Ovary (tissue), 9 donors: ENCODE data around the gene SEC14L1. TPM values are rescaled to one million over a fixed set of nuclear protein-coding genes. Genes with fewer than 3 reads are reported as not detected.

Experiments used
- DNase-seq, 5 donors: peaks; one replicate each; pipeline ENCODE4 v3.0.0-alpha.2; 2019 to 2020
- H3K27ac ChIP-seq, 2 donors: fragments of 200-600 bp; one replicate each; pipeline versions ENCODE4 v1.5.1 to v1.8.0; 2019 to 2022
- H3K27me3 ChIP-seq: fragments of 200-600 bp; one replicate; pipeline ENCODE4 v1.8.0; 2022
- H3K36me3 ChIP-seq: fragments of 200-600 bp; sonication (generic); one replicate; pipeline ENCODE4 v1.5.1; 2019
- H3K4me1 ChIP-seq: one replicate; pipeline ENCODE4 v1.8.1; 2013; ENCODE audit warnings: mild to moderate bottlenecking, moderate library complexity; ENCODE audit not compliant: insufficient read depth
- H3K4me3 ChIP-seq: fragments of 200-600 bp; sonication (generic); one replicate; pipeline ENCODE4 v1.5.1; 2017
- H3K9me3 ChIP-seq, 2 donors: fragments of 200-600 bp in 1 of 2; sonication (generic) in 1 of 2; one replicate each; pipeline versions ENCODE4 v1.5.1 to v1.8.1; 2013 to 2019; ENCODE audit warnings: mild to moderate bottlenecking in 1 of 2, moderate library complexity in 1 of 2
- EP300 ChIP-seq: sonication (generic); formaldehyde crosslinking; IDR thresholded peaks from one replicate; pipeline ENCODE4 v1.6.1; 2017; ENCODE audit warnings: antibody characterized with exemption
- POLR2A ChIP-seq: fragments of 450-650 bp; IDR thresholded peaks from one replicate; pipeline ENCODE4 v1.6.1; 2017; ENCODE audit warnings: antibody characterized with exemption, mild to moderate bottlenecking, moderate library complexity
- WGBS, 3 donors: extraction: QIAGEN DNeasy Blood & Tissue Kit in 1 of 3; methylation state at CpG; one replicate each; pipeline versions ENCODE4 v1.1.5 to v1.1.7; 2013 to 2017; 5-methylcytosine and 5-hydroxymethylcytosine counted together
- intact Hi-C, 4 donors: fragments of 100-400 bp; cut with DNase I; formaldehyde crosslinking; loops; one replicate each; pipeline versions ENCODE4 v1.11.0 to v1.15.1; 2022 to 2023
- polyA plus RNA-seq, 2 donors: library from polyadenylated mRNA; stranded (reverse); fragments of 200-250 nt in 1 of 2; fragments of 350-450 nt in 1 of 2; fragmentation: Illumina TruSeq in 1 of 2; extraction: RNeasy Lipid Tissue Mini Kit (QIAGEN cat#74804) in 1 of 2; gene quantifications; one replicate each; pipeline ENCODE4 v1.2.3, GENCODE V29; 2013 to 2014
- total RNA-seq, 7 donors: library from RNA; depleted of rRNA in 2 of 7; stranded (reverse); fragments of >200 nt in 2 of 7; fragmentation: NEBNext Ultra II Directional in 3 of 7; extraction: Animal tissue kit (Norgen Biotek cat#: 25700) in 3 of 7; gene quantifications; one replicate each; pipeline versions ENCODE4 v1.1.0 to v1.2.4, GENCODE V29; 2016 to 2023
- TF ChIP-seq, protein P1 (sequence below), 3 donors: fragments of 450-650 bp in 2 of 3; fragments of 200-600 bp in 1 of 3; IDR thresholded peaks; one replicate each; pipeline versions ENCODE4 v1.5.1 to v1.8.0; 2016 to 2022; ENCODE audit warnings: antibody characterized with exemption in 3 of 3, mild to moderate bottlenecking in 1 of 3
- donor health status: DM: no; HTN: no; CAD: no; lungs with moderate emphysema.
- donor health status: DM: no; HTN: no; CAD: no.
- donor health status: Bipolar disorder and iron deficiency.
- donor health status: DM: yes; HTN: yes; CAD: no.
- donor health status: DM: no; HTN: no; CAD: no.
- donor health status: DM: yes; HTN: yes; CAD: no.

Gene SEC14L1
- total and polyA plus RNA-seq, 9 donors = 29.1 to 78.7 (median 53.7) TPM

DNA sequence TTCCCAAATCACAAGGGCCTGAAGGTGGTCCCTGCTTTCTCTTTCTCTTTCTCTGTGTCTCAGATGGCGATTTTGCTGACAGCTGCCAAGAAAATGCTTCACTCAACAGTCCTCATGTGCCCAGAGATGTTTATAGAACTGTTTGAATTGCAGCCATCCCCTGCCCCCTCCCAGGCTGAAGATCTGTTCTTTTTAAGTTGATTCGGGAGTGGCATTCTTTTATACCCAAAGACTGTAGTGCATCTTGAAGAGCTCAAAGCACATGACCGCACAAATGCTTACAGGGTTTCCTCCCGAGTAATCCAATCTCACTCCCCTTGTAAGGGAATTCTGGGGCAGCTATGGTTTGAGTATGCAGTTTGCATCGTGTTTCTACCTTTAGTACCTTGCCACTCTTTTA is 75.7 kb downstream of the SEC14L1 start:
- no peaks in the 10 kb centered on the region for H3K36me3 ChIP-seq
- no peaks in the 10 kb centered on the region for H3K27me3 ChIP-seq
- no peaks in the 10 kb centered on the region for H3K9me3 ChIP-seq
- no peak overlapping the region for H3K4me3 ChIP-seq
- TF ChIP-seq, protein P1, sequence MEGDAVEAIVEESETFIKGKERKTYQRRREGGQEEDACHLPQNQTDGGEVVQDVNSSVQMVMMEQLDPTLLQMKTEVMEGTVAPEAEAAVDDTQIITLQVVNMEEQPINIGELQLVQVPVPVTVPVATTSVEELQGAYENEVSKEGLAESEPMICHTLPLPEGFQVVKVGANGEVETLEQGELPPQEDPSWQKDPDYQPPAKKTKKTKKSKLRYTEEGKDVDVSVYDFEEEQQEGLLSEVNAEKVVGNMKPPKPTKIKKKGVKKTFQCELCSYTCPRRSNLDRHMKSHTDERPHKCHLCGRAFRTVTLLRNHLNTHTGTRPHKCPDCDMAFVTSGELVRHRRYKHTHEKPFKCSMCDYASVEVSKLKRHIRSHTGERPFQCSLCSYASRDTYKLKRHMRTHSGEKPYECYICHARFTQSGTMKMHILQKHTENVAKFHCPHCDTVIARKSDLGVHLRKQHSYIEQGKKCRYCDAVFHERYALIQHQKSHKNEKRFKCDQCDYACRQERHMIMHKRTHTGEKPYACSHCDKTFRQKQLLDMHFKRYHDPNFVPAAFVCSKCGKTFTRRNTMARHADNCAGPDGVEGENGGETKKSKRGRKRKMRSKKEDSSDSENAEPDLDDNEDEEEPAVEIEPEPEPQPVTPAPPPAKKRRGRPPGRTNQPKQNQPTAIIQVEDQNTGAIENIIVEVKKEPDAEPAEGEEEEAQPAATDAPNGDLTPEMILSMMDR (IDR thresholded peaks at IDR 0.05) = no peak
- TF ChIP-seq POLR2A (no peak), EP300 (no peak)
- WGBS, 3 donors = 56 to 61% (median 58%) methylated on average over 5 of the region's 5 CpGs
- intact Hi-C loops = no loop called here
- no peak overlapping the region for H3K27ac ChIP-seq
- no peak for DNase-seq
- H3K4me1 ChIP-seq = no peaks in the 10 kb centered on the region

DNA sequence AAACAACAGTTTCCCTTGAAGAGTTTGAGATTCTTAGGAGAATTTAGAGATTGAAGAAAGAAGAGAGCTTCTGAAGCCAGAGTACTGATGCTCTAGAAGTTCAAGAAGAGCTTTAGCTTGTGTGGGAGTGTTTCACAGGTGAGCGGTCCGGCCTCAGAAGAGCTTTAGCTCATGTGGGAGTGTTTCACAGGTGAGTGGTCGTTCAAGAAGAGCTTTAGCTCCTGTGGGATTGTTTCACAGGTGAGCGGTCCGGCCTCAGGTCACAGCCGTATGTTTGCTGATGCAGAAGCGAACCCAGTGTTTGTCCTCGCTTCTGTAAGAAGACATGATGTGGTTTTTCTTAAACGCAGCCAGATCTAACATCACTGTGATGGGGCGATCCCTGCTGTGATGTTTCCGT is 76.4 kb downstream of the SEC14L1 start:
- intact Hi-C loops = no loop called here
- Histone ChIP-seq H3K27ac (no peak overlapping the region), H3K4me3 (no peak overlapping the region), H3K27me3 (no peaks in the 10 kb centered on the region), H3K36me3 (no peaks in the 10 kb centered on the region), H3K4me1 (no peaks in the 10 kb centered on the region), H3K9me3 (no peaks in the 10 kb centered on the region)
- DNase-seq = no peak
- TF ChIP-seq EP300 (no peak), POLR2A (no peak)
- TF ChIP-seq, protein P1 (IDR thresholded peaks at IDR 0.05) = no peak
- 90 to 91% (median 91%) methylated on average over 11 of the region's 11 CpGs for WGBS, 3 donors

GRCh38 chr17:77217566-77217965 is 76.8 kb downstream of the SEC14L1 start:
- Histone ChIP-seq H3K4me3 (no peak overlapping the region), H3K27ac (no peak overlapping the region), H3K4me1 (no peaks in the 10 kb centered on the region), H3K27me3 (no peaks in the 10 kb centered on the region), H3K9me3 (no peaks in the 10 kb centered on the region), H3K36me3 (no peaks in the 10 kb centered on the region)
- TF ChIP-seq POLR2A (no peak), EP300 (no peak)
- TF ChIP-seq, protein P1 (IDR thresholded peaks at IDR 0.05) = no peak
- DNase-seq = no peak
- 77 to 81% (median 77%) methylated on average over 11 of the region's 11 CpGs for WGBS, 3 donors
- intact Hi-C loops = no loop called here

DNA sequence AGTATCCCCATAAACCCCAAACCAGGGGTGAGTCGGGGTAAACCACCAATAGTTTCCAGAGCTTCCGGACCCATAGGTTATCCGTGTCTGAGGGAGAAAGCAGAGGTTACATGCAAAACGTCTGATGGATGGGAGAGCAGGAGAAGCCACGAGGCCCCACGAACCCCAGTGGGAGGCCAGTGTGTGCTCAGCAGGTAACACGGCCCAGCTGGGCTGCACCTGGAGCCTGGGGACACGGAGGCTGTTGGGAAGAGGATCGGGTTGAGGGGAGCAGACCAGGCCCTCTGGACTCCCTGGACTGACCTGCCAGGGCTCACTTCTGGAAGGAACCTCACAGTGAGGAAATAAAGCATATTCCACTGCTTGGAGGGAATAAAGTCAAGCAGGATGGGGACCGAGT is 78.1 kb downstream of the SEC14L1 start:
- WGBS, 3 donors = 77 to 83% (median 81%) methylated on average over 10 of the region's 10 CpGs
- no peaks in the 10 kb centered on the region for H3K4me1 ChIP-seq
- no peak for TF ChIP-seq EP300
- no peak for TF ChIP-seq POLR2A
- TF ChIP-seq, protein P1 (IDR thresholded peaks at IDR 0.05) = no peak
- no peak overlapping the region for H3K27ac ChIP-seq
- H3K4me3 ChIP-seq = no peak overlapping the region
- intact Hi-C loops = no loop called here
- no peaks in the 10 kb centered on the region for H3K27me3 ChIP-seq
- DNase-seq = no peak
- H3K9me3 ChIP-seq = no peaks in the 10 kb centered on the region
- no peaks in the 10 kb centered on the region for H3K36me3 ChIP-seq

- intact Hi-C loops = no loop called here
- DNase-seq = no peak
- H3K27ac ChIP-seq = no peak overlapping the region
Measured at GRCh38 chr17:77222356-77222755, 81.6 kb downstream of the SEC14L1 start.

More at GRCh38 chr17:77222356-77222755, 81.6 kb downstream of the SEC14L1 start:
- Histone ChIP-seq H3K4me1 (no peaks in the 10 kb centered on the region), H3K36me3 (no peaks in the 10 kb centered on the region), H3K27me3 (no peaks in the 10 kb centered on the region), H3K9me3 (no peaks in the 10 kb centered on the region), H3K4me3 (no peak overlapping the region)
- 82 to 86% (median 83%) methylated on average over 7 of the region's 7 CpGs for WGBS, 3 donors
- TF ChIP-seq POLR2A (no peak), EP300 (no peak)
- TF ChIP-seq, protein P1 (IDR thresholded peaks at IDR 0.05) = no peak
